Measurements from ENCODE around the gene DCLK2. TPM values are rescaled to one million over a fixed set of nuclear protein-coding genes. Genes with fewer than 3 reads are reported as not detected.

DCLK2 gene
- total RNA-seq, 1 donor from 2014 or later: 2.7 TPM

DNA sequence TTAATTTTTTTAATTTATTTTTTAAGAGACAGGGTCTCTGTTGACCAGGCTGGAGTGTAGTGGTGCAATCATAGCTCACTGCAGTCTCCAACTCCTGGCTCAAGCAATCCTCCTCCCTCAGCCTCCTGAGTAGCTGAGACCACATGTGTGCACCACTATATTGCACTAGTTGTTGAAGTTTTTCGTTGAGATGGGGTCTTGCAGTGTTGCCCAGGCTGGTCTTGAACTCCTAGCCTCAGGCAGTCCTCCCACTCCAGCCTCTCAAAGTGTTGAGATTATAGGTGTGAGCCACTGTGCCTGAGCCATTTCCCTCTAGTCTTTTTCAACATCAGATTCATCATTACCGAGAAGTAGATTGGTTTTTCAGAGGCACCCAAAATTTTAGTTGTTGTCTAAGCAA is 165.7 kb downstream of the DCLK2 start:
- H3K4me3 ChIP-seq (ENCODE audit: low read depth, low read length): no peak overlapping the region
- no peak for TF ChIP-seq CTCF (conservative IDR thresholded peaks at IDR 0.05; ENCODE audit: low read depth, low read length)
- no peak for DNase-seq (ENCODE audit: low read depth)

- DNase-seq (ENCODE audit: low read depth): no peak
- TF ChIP-seq CTCF (conservative IDR thresholded peaks at IDR 0.05; ENCODE audit: low read depth, low read length): no peak
Measured at GRCh38 chr4:150244600-150244999, 166.4 kb downstream of the DCLK2 start.

DNA sequence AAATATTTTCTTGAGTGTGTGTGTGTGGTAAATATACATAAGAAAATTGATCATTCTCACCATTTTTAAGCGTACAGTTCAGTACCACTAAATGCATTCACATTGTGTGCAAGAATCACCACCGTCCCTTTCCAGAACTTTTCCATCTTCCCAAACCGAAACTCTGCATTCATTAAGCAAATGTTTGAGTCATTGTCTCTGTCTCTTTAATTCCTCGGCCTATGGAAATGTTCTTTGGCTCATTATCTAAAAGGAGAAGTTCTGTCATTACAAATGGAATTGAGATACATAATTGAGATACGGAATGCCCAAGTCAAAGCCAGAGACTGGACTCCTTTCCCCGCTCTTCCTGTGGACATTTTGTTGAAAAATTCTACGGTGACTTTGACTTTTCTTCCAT is 168.9 kb downstream of the DCLK2 start:
- no peak overlapping the region for H3K4me3 ChIP-seq (ENCODE audit: low read depth, low read length)
- no peak for TF ChIP-seq CTCF (conservative IDR thresholded peaks at IDR 0.05; ENCODE audit: low read depth, low read length)
- DNase-seq (ENCODE audit: low read depth): no peak

More at GRCh38 chr4:150244600-150244999, 166.4 kb downstream of the DCLK2 start:
- no peak overlapping the region for H3K4me3 ChIP-seq (ENCODE audit: low read depth, low read length)

GRCh38 chr4:150248181-150248580 is 169.9 kb downstream of the DCLK2 start:
- no peak overlapping the region for H3K4me3 ChIP-seq (ENCODE audit: low read depth, low read length)
- no peak for DNase-seq (ENCODE audit: low read depth)
- peak; percentile 9 for TF ChIP-seq CTCF (conservative IDR thresholded peaks at IDR 0.05; ENCODE audit: low read depth, low read length)

- DNase-seq (ENCODE audit: low read depth): no peak
- no peak overlapping the region for H3K4me3 ChIP-seq (ENCODE audit: low read depth, low read length)
- TF ChIP-seq CTCF (conservative IDR thresholded peaks at IDR 0.05; ENCODE audit: low read depth, low read length): no peak
Measured at GRCh38 chr4:150250293-150250997, 172.2 kb downstream of the DCLK2 start.

GRCh38 chr4:150250998-150251651 is 172.9 kb downstream of the DCLK2 start:
- no peak for TF ChIP-seq CTCF (conservative IDR thresholded peaks at IDR 0.05; ENCODE audit: low read depth, low read length)

More at GRCh38 chr4:150250998-150251651, 172.9 kb downstream of the DCLK2 start:
- no peak overlapping the region for H3K4me3 ChIP-seq (ENCODE audit: low read depth, low read length)
- DNase-seq (ENCODE audit: low read depth): no peak
